Embryonic facial prominence (tissue), 1 donor: ENCODE results near the gene PEX11G.

Experiments
- DNase-seq: peaks from one replicate; pipeline ENCODE4 v3.0.0-alpha.2; 2016; ENCODE audit errors: extremely low spot score

The PEX11G gene

GRCh38 chr19:7521551-7522071 lies 32.8 kb upstream of the PEX11G start:
- no peak for DNase-seq

GRCh38 chr19:7520131-7521051 lies 31.6 kb upstream of the PEX11G start:
- DNase-seq: no peak

DNA sequence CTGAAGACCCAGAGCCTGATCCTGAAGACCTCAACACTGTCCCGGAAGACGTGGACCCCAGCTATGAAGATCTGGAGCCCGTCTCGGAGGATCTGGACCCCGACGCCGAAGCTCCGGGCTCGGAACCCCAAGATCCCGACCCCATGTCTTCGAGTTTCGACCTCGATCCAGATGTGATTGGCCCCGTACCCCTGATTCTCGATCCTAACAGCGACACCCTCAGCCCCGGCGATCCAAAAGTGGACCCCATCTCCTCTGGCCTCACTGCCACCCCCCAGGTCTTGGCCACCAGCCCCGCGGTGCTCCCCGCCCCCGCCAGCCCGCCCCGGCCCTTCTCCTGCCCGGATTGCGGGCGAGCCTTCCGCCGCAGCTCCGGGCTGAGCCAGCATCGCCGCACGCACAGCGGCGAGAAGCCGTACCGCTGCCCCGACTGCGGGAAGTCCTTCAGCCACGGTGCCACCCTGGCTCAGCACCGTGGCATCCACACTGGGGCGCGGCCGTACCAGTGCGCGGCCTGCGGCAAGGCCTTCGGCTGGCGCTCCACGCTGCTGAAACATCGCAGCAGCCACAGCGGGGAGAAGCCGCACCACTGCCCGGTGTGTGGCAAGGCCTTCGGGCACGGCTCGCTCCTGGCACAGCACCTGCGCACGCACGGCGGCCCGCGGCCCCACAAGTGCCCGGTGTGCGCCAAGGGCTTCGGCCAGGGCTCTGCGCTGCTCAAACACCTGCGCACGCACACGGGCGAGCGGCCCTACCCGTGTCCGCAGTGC lies 30.7 kb upstream of the PEX11G start:
- no peak for DNase-seq

DNA sequence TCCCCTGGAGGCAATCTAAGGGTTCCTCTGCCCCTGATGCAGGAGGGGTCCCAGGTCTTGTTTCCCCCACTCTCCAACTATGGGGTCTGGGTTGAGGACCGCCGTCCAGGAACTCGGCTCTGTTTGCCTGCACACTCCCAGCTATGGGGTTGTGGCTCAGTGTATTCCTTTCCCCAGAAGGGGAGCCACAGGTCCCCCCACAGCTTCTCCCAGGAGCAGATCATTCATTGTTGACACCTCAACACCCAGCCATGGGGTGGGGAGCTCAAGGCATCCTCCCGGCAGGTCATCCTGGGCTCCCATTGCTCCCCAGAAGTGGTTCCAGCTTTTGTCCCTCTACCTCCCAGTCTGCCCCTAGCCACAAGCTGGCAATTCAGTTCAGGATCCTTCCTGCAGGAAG lies 28.0 kb upstream of the PEX11G start:
- no peak for DNase-seq

DNA sequence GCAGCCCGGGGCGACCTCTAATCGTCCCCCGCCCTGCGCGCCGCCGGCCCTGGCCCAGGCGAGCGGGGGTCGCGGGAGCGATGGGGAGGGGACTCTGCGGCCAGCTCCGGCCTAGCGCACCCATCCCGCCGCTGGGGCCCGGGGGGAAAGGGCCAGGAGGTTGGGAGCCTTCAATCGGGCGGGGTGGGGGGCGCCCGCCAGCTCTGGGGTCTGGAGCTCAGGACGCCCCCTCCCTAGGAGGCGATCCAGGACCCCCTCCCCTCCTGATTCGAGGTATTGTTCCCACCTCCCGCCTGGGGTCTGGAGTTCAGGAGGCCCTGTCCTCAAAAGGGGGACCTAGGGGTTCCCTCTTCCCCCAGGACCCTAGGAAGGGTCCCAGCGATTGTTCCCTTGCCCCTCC lies 27.5 kb upstream of the PEX11G start:
- no peak for DNase-seq

DNA sequence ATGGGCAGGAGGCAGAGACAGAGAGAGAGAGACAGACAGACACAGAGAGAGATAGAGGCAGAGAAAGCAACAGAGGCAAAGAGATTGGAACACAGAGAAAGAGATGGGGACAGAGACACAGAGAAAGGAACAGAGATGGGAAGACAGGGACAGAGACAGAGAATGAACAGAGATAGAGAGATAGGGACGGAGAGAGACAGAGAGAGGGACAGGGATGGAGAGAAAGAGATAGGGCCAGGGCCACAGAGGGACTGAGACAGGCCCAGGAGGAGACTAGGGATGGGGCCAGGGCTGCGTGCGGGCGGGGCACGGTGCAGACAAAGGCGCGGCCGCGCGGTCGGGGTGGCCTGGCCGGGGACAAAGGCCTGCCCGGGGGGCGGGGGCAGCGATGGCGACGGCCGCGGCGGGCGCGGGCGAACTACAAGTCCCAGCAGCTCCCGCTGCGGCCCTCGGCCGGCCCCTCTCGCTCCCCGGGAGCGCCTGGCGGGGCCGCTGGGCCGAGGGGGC lies 26.9 kb upstream of the PEX11G start, which contains the start of gene ZNF358:
Gene ZNF358, plus strand, starts transcription at position 459 of the 507 bp plus-strand sequence. CDS start 3,140 bp downstream, outside the sequence.
- no peak for DNase-seq

DNA sequence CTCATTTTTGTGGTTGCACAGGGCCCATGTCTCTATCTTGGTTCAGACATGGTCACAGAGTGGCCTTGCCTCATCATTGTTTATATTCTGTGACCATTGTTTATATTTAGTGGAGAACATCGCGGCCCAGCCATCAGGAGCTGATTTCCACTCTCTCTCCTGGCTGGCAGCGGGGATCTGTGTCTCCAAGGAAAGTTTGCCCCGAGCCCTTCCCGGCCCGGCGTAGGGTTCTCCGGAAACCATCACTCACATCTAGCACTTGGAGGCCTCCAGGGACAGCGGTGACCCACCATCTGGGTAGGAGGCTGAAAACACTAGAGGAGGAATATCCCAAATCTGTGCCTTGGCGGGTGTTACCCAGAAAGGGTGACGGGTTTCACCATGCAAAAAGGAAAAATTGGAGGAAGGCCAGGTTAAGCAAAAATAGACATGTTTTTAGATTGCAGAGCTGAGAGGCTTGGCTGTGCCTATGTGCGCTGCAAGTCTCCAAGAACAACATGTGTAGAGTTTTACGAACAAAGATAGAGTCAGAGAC lies 26.3 kb upstream of the PEX11G start:
- no peak for DNase-seq

- no peak for DNase-seq
Measured at GRCh38 chr19:7513809-7514642, 25.2 kb upstream of the PEX11G start.

DNA sequence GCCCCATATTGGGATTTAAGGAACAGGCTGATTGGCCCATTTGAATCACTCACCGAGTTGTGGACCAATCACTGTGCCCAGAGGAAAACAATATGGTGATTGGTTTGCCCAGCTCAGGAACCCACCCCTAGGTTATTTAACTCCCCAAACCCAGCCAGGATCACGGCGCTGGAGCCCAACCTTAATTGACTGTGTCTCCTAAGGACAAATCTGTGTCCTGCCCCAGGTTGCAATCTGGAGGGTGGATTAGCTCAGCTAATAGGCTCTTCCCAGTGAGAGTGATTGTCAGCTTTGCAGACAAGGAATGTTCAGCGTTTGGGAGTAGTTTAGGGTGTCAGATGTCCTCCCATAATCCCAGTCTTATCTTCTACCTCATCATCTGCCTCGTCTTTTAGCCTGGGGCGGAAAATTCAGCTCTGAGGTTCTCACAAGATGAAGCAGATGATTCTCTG lies 23.6 kb upstream of the PEX11G start:
- DNase-seq: no peak

DNA sequence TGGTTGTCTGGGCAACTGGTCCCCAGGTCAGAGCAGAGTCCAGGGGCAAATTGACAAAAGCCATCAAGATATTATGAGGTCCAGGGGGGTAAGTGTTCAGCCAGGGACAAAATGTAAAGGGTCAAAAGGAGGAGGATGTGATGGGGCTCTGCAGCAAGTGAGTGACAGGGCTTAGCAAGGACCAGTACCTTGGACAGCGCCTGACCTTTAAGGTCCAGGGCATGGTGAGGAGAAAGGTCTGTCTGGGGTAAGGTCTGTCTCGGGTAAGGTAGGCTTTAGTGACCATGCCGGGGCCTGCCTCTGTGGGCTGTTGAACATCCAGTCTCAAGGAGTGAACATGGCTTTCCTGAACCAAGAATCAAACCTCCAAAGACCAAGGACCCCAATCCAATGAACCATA lies 20.8 kb upstream of the PEX11G start:
- DNase-seq: no peak

- DNase-seq: no peak
Measured at GRCh38 chr19:7507884-7508283, 19.0 kb upstream of the PEX11G start.

- no peak for DNase-seq
Measured at GRCh38 chr19:7506385-7507328, 17.8 kb upstream of the PEX11G start.

DNA sequence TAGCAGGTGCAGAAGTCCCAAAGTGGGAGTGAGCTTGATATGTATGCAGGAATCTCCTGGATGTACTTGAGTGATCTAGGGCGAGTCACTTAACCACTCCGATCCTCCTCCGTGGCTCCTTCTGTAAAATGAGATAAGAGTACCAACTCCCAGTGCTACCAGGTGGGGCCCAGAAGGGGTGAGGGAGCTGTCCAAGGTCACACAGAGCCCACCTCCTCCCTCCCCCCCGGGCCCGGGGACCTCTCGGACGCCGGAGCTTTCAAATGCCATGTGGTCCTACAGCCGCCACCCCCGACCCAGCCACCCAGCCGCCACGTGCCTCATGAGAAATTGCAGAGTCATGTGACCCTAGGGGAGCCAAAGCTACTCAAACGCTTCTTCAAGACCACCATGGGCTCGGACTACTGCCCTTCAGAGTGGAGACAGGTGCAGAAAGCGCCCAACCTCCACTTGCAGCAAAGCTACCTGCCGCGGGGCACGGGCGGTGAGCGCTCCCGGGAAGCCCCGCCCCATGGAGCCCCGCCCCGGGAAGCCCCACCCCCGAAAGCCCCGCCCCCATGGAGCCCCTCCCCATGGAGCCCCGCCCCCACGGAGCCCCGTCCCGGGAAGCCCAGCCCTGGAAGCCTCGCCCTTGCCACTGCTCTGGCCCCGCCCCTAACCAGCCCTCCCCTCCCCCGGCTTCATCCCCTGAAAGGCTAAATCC lies 17.0 kb upstream of the PEX11G start:
- DNase-seq: no peak

GRCh38 chr19:7505288-7505681 lies 16.4 kb upstream of the PEX11G start:
- DNase-seq: no peak

DNA sequence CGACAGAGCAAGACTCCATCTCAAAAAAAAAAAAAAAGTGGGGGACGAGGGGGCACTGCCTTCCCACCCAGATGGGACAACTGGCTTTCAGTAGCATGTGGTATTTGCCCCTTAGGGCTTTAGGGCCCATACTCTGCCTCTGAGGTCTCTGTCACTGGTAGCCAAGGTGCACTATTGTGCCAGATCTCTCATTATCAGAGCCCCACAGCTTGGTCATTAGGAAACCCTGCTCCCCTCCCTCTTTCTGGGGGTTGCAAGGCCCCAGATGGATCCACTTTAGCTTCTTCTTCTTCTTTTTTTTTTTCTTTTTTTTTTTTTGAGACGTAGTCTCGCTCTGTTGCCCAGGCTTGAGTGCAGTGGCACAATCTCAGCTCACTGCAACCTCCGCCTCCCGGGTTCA lies 15.8 kb upstream of the PEX11G start:
- DNase-seq: no peak

DNA sequence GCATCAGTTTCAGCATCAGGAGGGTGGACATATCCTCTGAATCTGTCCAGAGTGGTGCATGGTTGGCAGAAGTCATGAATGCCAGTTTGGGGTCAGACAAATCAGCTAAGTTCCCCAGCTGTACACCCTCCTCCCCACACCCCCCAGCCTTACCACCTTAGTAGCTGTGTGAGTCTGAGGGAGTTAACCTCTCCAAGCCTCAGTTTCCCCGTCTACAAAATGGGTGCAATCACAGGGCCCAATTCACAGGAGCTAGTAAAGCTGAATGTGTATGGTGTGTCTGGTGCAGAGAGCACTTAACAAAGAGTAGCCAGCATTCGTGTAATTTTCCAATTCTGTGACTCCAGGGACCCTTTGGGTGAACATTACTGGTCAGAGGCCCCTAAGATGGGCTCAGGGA lies 13.7 kb upstream of the PEX11G start:
- DNase-seq: no peak

DNA sequence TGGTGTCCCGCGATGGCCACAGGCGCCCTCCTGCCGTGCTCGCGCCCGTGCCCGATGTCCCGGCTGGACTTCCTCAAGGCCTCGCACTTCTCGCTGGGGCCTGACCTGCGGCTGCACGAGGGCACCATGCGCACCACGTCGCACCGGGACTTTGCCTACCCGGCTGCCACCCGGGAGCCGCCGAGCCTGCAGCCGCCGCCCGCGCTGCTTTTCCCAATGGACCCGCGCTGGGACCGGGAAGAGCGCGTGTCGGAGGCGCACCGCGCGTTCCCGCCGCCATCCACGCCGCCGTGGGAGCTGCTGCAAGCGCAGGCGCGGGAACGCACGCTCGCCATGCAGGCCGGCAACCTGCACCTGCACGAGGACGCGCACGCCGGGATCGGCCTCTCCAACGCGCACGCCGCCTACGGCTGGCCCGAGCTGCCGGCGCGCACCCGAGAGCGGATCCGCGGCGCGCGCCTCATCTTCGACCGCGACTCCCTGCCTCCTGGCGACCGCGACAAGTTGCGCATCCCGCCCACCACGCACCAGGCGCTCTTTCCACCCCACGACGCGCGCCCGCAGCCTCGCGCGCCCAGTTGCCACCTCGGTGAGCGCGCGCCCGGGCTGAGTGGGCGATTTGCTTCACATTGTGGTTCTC lies 12.1 kb upstream of the PEX11G start:
- no peak for DNase-seq

DNA sequence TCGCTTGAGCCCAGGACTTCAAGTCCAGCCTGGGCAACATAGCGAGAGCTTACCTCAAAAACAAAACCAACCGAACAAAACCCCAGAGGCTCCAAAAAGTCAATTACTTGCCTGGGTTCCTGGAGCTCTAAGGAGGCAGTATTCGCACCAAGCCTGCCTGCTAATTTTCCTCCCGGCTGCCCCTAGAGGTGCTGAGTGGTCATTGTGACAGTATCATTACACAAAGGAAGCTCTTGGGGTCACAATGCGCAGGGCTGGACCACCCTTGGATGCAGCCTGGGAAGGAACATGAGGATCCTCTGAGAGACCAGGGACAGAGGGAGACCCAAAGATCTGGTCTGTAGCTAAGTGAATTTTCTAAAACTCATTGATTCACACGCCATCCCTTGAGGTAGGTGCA lies 8.5 kb upstream of the PEX11G start:
- no peak for DNase-seq
